NAMALWA (cell line): ENCODE data around the gene C6orf132.

Experiments used
- DNase-seq: peaks from one replicate; pipeline ENCODE4 v3.0.0-alpha.2; 2015; ENCODE audit warnings: low spot score

Gene C6orf132

DNA sequence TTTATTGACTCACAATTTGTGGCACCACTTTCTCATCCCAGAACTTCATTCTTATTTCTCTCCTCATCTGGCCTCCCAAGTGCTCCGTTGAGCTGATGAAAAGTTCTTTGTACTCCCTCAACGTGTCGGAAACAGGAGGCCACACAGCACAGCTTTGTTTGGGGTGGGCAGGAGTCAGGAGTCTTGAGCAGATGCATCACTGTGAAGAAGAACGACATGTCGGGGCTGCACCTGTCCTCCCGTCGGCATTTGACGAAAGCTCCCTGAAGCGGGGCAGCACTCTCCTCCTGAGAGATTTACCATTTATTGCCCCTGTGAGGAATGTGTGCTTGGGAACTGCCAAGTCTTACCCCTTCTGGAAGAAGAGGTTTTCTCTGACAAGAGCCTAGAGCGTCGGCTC lies 64.0 kb downstream of the C6orf132 start:
- DNase-seq: no peak

DNA sequence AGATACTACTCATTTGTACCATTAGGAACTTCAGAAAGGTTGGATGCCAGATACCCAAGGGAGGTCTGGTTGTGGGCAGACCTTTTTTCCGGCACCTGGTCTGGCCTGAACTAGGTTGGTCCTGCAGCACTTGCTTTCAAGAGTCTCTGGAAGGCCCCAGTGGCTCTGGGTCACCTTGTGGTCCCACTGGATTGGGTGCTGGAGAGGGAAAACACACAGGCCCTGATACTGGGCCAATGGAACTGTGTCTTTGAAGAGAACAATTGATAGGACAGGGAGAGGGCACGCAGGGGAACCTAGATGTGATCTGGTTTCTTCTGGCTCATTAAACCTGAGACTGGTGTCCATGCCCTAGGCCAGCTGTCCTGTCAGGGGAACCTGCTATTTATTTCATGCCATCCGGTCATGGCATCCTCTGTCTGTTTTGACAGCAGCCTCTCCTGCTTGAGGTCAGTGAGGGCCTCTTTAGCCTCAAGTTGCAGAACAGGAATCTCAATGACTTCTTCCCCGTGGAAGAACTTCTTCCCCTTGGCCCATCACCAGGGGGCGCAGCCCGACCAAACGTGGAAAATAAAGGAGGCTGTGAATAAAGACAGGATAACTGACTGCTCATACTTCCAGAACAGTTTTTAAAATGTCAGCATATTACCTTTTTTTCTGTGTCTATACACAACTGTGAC lies 67.1 kb downstream of the C6orf132 start:
- DNase-seq: peak; percentile 73

DNA sequence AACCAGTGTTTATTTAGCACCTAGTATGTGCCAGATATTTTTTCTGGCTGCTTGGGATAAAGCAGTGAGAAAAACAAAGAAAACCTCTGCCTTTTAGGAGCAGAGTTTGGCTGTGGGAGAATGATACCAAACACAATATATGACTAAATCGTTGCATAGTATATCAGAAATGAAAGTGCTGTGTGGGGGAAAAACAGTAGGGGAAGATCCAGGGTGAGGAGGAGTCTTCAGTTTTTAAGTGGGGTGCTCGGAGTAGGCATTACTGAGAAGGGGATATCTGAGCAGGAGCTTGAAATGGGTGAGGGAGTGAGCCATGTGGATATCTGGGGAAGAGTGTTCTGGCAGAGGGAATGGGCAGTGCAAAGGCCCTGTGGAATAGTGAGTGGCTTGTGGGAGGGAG lies 69.1 kb downstream of the C6orf132 start:
- no peak for DNase-seq

DNA sequence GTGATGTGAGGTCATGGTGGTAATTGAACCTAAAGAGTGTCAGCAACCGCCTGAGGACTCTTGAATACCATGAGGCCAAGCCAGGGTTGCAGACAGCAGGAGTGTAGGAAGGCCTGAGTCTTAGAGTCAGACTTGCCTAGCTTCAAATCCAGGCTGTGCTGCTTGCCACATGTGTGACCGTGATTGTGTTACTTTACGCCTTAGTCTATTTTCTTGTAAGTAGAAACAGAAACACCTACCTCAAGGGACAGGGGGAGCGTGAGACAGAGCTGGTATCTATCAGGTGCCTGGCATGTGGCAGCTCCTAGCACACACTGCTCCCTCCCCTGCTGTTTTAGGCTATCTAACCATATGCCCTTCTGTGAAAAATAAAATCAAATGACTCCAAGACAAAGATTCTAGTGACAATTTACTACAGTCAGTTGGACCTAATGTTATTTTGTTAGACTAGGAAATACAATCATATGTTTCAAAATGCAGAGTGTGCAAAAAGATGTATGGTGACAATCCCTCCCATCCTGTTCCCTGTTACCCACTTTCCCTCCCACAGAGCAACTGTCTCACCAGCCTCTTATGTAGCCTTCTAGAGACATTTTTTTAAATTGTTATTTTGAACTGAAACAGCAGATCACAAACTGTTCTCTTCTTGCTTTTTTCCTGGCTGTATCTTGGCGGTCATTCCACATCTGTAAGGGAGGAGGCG lies 70.4 kb downstream of the C6orf132 start:
- no peak for DNase-seq

DNA sequence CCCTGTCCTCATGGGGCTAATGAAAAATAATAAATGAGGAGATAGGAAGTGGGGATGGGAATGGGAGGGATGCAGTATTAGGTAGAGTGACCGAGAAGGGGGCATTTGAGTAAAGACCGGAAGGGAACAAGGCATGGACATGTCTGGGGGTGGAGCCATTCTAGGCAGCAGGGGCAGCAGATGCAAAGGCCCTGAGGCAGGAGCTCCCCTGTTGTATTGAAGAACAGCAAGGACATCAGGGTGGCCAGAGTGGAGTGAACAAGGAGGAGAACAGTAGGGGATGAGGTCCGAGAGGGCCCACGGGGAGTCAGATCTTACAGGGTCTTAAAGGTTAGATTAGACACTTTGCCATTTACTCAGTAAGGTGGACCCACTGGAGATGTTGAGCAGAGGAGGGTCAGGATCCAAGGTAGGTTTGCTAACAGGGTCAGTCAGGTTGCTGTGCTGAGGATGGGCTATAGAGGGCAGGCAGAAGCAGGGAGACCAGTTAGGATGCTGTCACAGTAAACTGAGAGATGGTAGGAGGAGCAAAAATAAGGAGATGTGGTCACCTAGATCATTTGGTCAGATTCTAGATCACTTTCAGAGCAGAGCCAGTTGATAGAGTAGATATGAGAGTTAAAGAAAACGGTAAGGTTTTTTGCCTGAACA lies 73.4 kb downstream of the C6orf132 start:
- no peak for DNase-seq

DNA sequence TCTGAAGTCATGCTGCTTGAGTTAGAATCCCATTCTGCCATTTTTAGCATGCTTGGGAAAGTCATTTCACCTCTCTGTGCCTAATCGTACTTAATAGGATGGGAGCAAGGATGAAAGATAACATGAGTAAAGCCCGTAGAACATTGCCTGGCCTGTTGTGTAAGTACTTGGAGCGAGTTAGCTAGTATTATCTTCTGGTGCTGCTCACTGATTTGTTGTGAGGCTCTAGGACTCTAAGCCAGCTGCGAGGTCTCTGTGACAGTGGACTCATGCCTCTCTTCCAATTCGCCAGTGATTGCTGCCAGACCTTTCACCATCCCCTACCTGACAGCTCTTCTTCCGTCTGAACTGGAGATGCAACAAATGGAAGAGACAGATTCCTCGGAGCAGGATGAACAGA lies 74.2 kb downstream of the C6orf132 start:
- no peak for DNase-seq

DNA sequence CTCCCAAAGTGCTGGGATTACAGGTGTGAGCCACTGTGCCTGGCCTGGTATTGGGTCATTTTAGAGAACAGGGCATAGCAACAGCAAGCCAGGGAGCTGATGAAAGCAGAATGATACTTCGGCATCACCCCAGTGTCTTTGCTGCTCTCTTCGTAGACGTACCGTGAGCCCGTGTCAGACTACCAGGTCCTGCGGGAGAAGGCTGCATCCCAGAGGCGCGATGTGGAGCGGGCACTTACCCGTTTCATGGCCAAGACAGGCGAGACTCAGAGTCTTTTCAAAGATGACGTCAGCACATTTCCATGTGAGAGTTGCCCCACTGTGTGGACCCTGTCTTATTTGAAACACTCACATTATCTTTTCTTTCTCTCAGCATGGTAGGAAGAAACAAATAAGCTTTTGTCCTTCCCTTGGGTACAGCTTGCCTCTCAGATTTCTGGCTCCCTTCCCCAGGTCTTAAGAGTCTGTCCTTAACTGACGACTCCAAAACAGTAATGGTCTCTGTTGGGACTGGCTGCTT lies 76.2 kb downstream of the C6orf132 start:
- DNase-seq: no peak

DNA sequence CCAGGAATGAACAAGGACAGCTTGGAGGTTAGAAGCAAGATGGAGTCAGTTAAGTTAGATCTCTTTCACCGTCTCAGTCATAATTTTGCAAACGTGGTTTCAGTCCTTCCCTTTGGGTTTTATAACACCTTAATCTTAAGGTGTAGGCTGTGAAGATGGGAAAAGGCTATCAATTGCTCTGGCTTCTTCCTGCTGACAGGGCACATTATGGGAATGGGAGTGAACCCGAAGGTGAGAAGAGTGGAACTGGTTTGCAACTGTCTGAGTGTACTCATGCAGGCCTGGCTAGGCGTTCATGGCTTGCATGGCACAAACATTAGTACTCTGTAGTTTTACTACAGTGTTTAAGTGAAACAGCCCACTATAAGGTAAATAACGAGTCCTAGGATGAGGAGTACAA lies 82.7 kb downstream of the C6orf132 start:
- no peak for DNase-seq

DNA sequence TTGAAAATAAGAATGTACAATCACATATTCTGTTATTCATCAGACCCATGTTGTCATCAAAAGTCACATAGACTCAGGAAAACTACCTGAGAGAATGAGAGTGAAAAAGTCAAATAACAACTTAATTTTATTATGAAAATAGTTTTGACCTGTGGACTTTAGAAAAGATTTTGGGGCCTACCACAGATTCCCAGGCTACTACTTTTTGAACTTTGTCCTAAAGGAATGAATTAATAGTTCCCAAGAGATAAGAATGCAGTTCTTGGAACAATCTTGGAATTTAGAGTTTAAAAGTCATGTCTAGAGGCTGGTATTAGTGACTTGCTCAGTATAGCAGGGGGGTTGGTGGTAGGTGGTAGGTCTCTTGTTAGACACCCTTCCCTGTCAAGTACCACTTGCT lies 88.8 kb downstream of the C6orf132 start:
- no peak for DNase-seq

DNA sequence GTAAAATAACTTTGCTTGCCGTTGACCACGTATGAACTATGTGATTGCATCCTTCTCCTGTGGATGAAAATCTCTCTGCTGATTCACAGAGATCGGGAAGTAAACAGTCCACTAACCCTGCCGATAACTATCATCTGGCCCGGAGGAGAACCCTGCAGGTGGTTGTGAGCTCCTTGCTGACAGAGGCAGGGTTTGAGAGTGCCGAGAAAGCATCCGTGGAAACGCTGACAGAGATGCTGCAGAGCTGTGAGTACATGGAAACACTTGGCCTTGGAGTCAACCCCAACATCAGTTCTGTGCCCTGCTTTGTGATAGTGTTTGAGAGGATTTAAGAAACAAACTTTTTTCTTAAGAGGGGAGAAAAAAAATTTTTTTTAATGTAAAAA lies 91.2 kb downstream of the C6orf132 start:
- peak; percentile 42 for DNase-seq
